DMS 273 treated with DMSO at 0.1 percent for 48 hours (cell line): ENCODE measurements around the gene C5.

ENCODE experiments used
- DNase-seq: peaks from one replicate; lab custom pipeline; 2025; lab: John Stamatoyannopoulos, UW

The C5 gene

DNA sequence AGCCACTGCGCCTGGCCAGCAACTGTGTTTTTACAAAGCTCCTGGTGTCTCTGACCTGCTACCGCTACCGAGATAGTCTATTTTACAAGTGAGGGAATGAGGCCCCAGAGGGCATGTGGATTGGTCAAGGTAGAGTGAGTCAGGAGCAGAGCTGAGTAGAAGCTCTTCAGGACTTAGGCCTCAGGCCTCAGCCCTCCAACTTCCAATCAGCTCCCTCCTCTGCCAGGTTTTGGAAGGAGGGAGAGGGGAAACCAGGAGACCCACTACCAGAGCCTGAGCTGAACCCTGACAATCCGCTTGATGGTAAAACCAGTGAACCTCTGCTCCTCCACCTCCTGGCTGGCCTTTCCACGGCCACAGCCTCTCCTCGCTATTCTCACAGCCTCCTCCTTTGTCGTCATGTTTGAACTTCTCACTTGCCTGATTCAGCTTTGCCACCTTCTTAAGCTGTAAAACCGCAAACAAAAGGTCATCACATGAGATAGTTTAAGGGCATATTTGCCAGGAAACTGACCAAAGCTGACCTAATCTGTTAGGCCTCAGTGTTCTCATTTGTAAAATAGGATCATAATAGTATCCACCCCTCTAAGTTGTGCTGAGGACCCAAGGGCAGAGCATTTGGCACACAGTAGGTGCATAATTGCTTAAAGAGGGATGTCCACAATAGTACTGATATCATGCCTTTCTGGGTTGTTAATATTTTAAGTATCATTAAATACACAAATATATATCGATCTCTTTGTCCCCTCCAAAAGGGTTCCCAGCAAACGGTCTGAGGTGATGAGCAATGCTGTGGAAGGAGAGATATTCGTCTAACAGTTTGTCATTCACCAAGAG is 125.2 kb downstream of the C5 start:
- no peak for DNase-seq

GRCh38 chr9:120923620-120924328 is 126.3 kb downstream of the C5 start:
- no peak for DNase-seq

DNA sequence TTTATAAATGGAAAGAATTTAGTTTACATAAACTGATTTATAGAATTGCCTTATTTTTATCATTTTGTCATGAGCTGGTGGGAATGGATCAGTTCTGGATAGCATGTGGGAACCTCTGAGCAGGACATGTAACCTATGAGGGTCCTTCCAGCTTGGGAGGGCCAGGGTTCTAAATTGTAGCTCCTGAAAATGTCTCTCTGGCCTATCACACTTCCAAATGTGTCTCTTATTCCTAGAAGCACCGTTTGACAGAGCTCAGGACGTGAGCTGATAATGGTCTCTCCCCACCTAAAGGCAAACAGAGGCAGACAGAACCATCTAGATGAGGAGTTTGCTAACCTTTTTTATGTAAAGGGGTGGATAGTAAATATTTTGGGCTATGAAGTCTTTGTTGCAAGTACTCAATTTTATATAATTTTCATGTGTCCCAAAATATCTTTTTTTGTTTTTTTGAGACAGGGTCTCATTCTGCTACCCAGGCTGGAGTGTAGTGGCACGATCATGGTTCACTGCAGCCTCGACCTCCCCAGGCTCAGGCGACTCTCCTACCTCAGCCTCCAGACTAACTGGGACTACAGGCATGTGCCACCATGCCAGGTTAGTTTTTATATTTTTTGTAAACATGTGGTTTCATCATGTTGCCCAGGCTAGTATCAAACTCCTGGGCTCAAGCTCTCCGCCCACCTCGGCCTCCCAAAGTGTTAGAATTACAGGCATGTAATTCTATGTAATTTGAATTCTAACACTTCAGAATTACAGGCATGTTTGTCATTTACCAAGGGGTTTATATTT is 127.5 kb downstream of the C5 start:
- DNase-seq = no peak

GRCh38 chr9:120921661-120922181 is 128.4 kb downstream of the C5 start:
- no peak for DNase-seq

- no peak for DNase-seq
Observed at GRCh38 chr9:120920806-120921178, 129.3 kb downstream of the C5 start.

GRCh38 chr9:120919843-120920805 is 130.0 kb downstream of the C5 start:
- no peak for DNase-seq

- DNase-seq = no peak
Observed at GRCh38 chr9:120918931-120919842, 130.9 kb downstream of the C5 start.

DNA sequence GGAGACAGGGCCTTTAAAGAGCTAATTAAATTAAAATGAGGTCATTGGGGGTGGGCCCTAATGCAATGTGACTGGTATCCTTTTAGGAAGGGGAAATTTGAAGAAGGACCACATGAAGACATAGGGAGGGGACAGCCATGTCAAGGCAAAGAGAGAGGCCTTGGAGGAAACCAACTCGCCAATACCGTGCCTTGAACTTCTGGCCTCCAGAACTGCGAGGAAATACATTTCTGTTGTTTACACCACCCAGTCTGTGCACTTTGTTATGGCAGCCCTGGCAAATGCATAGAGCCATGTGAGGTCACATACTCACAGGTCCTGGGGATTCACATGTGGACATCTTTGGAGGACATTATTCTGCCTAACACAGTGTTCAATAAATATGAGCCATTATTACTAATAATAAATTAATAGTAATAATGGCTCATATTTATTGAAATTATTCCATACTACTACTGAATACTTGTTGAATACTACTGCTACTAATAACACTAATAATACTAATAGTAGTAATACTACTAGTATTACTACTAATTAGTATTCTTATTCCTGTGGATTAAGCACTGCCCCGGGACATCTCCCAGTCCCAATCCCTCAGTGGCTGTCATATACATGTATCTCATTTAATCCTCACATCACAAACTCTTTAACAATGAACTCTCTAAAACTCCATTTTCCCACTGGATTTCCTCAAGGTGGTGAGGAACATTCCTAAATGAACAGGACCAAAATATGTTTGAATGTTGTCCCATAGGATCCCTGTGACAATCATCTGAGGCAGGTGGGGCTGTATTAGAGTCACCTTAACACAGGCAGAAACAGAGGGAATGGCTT is 131.9 kb downstream of the C5 start:
- no peak for DNase-seq

DNA sequence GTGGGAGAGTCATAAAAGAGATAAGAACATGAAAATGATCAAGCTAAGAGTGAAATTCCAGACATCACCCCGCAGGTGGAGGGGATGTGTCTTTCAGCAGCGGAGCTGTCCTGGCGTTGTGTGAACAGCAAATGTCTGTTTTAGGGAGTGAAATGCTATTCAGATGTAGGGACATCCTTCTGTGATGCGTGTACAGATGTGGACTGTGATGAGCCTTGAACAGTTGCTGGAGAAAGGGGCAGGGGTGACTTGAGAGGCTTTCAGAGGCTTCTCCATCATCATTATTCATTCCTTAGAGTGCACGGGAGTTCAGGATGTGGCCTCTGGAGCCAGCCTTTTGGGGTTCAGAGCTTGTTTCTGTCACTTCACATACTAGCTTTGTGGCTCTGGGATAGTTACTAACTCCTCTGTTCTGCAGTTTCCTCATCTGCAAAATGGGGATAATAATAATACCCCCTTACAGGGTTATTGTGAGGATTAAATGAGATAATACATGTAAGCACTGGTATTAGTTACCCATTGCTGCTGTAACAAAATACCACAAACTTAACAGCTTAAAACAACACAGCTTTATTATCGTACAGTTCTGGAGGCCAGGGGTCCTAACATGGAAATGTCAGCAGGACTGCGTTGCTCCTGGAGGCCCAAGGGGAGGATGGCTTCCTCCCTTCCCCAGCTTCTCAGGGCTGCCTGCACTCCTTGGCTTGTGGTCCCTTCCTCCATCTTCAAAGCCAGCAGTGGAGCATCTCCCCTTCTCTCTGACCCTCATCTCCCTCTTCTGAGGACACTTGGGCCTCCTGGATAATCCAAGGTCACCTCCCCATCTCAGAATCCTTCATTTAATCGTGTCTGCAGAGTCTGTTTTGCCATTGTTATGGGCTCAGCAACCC is 132.8 kb downstream of the C5 start:
- no peak for DNase-seq

DNA sequence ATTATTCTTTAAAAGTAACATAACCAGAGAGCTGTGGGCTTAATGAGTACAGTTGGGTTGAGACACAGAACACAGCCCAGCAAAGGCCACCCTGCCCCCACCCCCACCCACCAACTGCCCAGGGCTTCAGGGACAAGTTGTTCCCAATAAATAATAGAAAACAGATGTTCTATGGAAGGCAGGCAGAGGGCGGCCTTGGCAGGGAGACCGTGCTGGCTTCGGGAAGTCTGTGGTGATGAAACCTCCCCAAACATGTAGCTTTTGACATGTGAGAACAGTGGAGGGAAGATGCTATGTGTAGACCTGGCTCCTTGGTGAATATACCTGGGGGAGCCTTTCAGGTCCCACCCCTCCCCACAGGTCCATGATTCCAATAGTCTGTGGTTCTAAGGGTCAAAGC is 133.5 kb downstream of the C5 start:
- DNase-seq = no peak

DNA sequence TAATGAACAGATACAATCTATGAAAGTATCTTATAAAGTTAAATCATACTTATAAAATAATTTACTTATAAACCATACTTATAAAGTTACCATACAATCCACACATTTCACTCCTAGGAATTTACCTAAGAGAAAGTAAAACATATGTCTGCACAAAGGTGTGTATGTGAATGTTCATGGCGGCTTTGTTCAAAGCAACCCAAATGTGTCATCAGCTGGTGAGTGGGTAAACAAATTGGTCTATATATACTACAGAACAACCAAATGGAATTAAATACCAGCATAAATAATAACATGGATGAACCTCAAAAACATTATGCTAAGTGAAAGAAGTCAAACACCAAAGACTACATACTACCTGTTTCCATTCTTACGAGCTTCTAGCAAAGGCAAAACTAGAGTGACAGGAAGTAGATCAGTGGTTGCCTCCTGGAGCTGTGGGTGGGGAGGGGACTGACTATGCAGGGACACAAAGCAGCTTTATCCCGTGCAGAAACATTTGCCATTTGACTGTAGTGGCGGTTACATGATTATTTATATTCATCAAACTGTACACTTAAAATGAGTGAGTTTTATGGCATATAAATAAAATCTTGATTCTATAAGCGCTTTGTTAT is 134.1 kb downstream of the C5 start:
- no peak for DNase-seq

GRCh38 chr9:120914953-120915352 is 135.1 kb downstream of the C5 start:
- DNase-seq = no peak

DNA sequence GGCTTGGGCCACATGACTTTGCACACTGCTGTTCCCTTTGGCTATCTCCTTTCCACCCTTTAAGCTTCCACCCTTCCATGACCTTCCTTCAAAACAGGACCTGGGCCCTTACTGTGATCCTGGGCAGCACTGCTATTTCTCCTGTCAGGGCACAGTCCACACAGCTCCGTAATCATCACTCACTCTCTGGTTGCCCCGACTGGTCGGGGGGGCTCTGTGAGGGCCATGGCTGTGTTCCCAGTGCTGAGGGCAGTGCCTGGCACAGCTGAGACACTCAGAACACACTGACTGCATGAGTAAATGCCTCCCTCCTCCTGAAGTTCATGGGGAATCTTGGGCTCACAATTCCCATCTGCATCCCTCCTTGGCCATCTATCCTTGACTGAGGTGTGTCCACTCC is 135.7 kb downstream of the C5 start:
- DNase-seq = no peak

- no peak for DNase-seq
Observed at GRCh38 chr9:120913647-120914264, 136.3 kb downstream of the C5 start.

GRCh38 chr9:120912958-120913646 is 137.0 kb downstream of the C5 start:
- no peak for DNase-seq

DNA sequence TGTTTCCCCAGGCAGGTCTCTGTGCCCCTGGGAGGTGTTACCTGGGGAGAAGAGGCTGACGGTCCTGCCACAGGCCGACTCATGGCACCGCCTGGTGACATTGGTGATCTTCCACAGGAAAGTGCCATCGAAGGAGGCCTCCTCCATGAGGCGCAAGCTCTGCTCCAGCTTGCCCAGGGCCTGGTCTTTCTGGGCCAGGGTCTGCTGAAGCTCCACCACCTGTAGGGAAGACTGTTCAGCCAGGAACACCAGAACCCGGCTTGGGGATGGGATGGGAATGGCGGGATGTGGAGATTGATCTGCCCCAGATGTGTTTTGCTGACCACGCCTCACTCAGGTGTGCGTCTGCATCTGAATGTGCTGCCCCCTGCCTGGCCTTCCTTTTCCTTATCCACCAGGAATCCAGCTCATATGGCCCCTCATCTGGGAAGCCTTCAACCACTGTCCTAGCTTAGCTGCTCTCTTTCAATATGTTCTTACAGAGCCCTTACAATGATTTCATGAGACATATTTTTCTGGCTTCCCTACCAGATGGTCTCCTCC is 138.7 kb downstream of the C5 start:
- no peak for DNase-seq

DNA sequence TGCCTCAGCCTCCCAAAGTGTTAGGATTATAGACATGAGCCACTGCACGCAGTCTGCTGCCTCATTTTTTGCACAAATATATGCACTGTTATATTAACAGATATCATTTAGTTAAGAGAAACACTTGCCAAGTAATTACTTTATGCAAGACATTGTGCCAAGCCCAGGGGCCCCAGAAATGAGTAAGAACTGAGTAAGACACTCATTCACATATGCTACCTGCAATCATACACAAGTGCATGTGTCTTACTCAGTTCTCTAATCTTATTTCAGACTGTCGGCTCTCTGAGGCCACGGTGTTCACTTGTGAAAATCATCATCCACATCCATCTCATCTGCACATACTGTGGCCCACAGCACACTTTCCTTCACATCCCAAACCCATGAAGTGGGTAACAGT is 139.4 kb downstream of the C5 start:
- no peak for DNase-seq
